ENCODE measurements around the gene USP15. TPM values are rescaled to one million over a fixed set of nuclear protein-coding genes. Genes with fewer than 3 reads are reported as not detected.
"Not testable (repeated sequence)": the region's sequence is repeated elsewhere in the genome, so short reads cannot be mapped to it uniquely, and the experiment has no call there.

USP15 gene
- total RNA-seq, 1 donor from 2014 or later = 50.2 TPM

DNA sequence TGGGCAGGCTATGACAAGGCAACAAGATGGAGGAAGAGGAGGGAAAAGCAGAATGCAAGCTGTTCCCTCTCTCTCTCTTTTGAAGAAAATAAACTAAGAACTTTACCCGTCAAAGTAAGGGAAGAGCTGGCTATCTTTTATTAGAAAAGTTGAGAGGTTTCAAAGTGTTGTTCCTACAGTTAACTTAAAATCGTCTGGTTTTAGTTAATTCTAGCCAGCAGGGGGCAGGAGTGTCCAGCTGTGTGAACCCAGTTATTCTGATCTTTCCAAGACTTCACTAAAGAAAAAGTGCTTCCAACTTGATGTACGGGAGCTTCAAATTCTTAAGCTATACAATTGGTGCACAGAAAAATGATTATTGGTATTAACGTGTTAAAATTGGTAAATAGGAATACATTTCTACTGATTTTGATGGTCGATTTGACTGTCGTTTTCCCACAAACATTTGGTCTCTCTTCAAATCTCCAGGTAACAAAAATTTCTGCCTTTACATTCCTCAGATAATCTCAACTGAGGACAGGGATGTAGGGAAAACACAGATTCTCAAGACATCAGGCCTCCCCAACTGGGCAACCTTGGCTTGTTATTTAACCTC lies 178.0 kb downstream of the USP15 start:
- DNase-seq (ENCODE audit: low read depth) = peak; percentile 57

DNA sequence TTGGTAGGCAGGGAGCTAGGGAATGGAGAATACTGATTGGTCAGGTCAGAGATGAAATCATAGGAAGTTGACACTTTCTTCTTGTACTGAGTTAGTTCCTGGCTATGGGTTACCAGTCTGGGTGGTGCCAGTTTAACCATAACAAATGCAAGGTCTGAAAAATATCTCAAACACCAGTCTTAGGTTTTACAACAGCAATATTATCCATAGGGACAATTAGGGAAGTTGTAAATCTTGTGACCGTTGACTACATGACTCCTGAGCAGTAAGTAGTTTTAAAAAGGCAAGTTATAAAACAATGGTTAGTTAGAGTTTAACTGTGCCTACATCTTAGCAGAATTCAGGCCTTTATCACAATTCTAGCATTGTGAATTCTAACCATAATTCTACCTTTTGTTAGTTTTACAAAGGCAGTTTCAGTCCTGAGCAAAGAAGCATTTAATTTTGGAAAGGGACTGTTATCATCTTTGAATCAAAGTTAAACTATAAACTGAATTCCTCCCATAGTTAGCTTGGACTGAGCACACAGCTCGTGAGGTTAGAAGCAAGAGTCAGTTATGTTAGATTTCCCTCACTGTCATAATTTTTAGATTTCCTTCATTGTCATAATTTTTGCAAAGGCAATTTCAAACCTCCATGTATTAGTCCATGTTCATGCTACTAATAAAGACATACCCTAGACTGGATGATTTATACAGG lies 186.7 kb downstream of the USP15 start:
- DNase-seq (ENCODE audit: low read depth) = no peak

DNA sequence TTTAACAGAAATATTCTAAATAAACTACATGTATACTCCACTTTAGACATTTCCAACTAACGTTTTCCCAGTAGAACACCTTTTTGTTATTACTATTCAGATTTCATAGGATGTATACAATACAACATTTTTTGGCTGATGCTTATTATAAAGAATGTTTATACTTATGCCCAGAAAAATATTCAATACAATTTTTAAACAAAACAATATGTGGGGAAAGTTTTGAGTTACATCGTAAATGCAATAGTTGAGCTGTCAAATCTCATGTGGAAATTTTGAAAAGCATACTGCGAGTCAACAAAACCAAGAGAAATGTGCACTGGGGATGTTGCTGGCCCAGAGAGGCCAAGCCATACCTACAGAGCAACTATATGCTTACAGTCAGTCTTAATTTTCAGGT lies 188.2 kb downstream of the USP15 start:
- DNase-seq (ENCODE audit: low read depth) = no peak

DNA sequence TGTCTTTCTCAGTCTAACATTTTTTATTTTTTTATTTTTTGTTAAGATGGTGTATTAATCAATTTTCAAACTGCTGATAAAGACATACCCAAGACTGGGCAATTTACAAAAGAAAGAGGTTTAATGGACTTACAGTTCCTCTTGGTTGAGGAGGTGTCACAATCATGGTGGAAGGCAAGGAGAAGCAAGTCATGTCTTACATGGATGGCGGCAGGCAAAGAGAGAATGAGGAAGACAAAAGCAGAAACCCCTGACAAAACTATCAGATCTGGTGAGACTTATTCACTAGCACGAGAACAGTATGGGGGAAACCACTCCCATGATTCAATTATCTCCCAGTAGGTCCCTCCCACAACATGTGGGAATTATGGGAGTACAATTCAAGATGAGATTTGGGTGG lies 195.2 kb downstream of the USP15 start:
- DNase-seq (ENCODE audit: low read depth) = not testable (repeated sequence)

DNA sequence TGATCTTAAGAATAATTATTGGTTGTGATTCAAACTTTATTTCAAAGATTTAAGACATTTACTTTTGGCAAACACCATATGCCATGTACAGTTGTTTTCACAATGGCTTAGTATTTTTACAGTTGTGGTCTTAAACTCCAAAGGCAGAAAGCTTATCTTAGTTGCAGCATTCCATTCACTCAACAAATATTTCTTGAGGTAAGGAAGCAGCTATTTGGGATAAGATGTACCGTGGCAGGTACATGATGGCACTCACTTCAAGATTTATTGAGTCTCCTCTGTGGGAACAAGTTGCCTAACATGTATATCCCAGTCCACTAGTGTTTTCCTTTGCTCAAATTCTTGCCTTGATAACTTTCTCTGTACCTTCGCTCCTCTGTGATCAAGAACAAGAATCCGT lies 198.4 kb downstream of the USP15 start:
- DNase-seq (ENCODE audit: low read depth) = no peak

DNA sequence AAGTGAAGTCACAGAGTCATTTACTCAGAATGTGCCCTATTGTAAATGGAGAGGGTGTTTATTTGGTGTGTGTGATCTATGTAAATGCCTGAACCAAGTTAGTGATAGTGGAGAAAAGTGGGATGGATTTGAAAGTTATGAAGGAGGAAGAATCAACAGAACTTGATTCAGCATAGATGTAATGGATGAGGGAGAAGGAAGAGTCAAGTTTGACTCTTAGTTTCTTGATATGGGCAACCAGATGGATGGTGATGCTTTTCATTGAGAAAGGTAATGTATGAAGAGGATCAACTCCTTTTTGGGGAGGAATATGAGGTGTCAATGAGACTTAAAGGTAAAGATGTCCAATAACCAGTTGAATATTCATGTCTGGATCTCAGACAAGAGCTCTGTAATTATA lies 199.8 kb downstream of the USP15 start:
- DNase-seq (ENCODE audit: low read depth) = no peak

DNA sequence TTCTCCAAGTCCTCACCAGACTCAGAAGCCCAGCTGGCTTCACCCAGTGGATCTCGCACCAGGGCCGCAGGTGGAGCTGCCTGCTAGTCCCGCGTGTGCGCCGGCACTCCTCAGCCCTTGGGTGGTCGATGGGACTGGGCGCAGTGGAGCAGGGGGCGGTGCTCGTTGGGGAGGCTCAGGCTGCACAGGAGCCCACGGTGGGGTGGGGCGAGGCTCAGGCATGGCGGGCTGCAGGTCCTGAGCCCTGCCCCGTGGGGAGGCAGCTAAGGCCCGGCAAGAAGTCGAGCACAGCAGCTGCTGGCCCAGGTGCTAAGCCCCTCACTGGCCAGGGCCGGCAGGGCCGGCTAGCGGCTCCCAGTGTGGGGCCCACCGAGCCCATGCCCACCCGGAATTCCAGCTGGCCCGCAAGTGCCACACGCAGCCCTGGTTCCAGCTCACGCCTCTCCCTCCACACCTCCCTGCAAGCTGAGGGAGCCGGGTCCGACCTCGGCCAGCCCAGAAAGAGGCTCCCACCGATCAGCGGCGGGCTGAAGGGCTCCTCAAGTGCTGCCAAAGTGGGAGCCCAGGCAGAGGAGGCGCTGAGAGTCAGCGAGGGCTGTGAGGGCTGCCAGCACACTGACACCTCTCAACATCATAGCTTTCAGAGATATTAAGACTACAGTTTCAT lies 201.1 kb downstream of the USP15 start:
- DNase-seq (ENCODE audit: low read depth) = not testable (repeated sequence)

DNA sequence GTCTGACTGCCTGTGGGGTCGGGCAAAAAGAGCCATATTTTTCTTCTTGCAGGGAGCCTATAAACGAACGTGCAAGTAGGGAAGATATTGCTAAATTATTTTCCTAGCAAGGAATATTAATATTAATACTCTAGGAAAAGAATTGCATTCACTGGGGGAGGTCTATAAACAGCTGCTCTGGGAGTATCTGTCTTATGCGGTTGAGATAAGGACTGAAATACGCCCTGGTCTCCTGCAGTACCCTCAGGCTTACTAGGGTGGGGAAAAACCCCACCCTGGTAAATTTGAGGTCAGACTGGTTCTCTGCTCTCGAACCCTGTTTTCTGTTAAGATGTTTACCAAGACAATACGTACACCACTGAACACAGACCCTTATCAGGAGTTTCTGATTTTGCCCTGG lies 203.0 kb downstream of the USP15 start:
- not testable (repeated sequence) for DNase-seq (ENCODE audit: low read depth)

Other genes with a start within 250 kb of the USP15 start
- 17.3 and 21.3 TPM in 2 replicates for gene MON2, start 206.4 kb downstream of the USP15 start, total RNA-seq